HG02571 (cell line): ENCODE measurements around the gene KLRC4.
"Not testable (repeated sequence)": the region's sequence is repeated elsewhere in the genome, so short reads cannot be mapped to it uniquely, and the experiment has no call there.

Experiments used
- ATAC-seq: cut with Tn5 transposase; IDR thresholded peaks from one replicate; pipeline ENCODE4 v1.9.1; 2021; ENCODE audit warnings: mild to moderate bottlenecking, moderate library complexity; ENCODE audit not compliant: unreplicated experiment

The KLRC4 gene

GRCh38 chr12:10398168-10398567, 11.4 kb downstream of the KLRC4 start:
- no peak for ATAC-seq

- no peak for ATAC-seq
Observed at GRCh38 chr12:10397296-10397695, 12.3 kb downstream of the KLRC4 start.

DNA sequence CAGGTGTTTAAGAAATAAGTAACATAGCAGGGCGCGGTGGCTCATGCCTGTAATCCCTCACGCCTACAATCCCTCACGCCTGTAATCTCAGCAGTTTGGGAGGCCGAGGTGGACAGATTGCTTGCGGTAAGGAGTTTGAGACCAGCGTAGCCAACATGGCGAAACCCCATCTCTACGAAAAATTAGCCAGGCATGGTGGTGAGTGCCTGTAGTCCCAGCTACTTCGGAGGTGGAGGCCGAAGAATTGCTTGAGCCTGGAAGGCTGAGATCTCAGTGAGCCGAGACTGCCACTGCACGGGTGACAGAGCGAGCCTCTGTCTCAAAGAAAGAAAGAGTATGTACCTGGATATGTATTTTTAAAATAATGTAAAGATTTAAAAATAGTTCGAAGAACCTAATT, 13.4 kb downstream of the KLRC4 start:
- ATAC-seq = not testable (repeated sequence)

- ATAC-seq = peak; percentile 70
Observed at GRCh38 chr12:10395390-10395998, 14.1 kb downstream of the KLRC4 start.

GRCh38 chr12:10394531-10395152, 14.9 kb downstream of the KLRC4 start:
- ATAC-seq = not testable (repeated sequence)

GRCh38 chr12:10393291-10393690, 16.3 kb downstream of the KLRC4 start:
- no peak for ATAC-seq

GRCh38 chr12:10392394-10392930, 17.1 kb downstream of the KLRC4 start:
- ATAC-seq = peak; percentile 63

- ATAC-seq = not testable (repeated sequence)
Observed at GRCh38 chr12:10390991-10391390, 18.6 kb downstream of the KLRC4 start.

GRCh38 chr12:10389904-10390303, 19.7 kb downstream of the KLRC4 start, which contains the start of gene KLRK1:
TSS of gene KLRK1 (minus strand) at chr12:10390041. CDS start at chr12:10388810, 1,231 bp downstream.
- ATAC-seq = no peak

DNA sequence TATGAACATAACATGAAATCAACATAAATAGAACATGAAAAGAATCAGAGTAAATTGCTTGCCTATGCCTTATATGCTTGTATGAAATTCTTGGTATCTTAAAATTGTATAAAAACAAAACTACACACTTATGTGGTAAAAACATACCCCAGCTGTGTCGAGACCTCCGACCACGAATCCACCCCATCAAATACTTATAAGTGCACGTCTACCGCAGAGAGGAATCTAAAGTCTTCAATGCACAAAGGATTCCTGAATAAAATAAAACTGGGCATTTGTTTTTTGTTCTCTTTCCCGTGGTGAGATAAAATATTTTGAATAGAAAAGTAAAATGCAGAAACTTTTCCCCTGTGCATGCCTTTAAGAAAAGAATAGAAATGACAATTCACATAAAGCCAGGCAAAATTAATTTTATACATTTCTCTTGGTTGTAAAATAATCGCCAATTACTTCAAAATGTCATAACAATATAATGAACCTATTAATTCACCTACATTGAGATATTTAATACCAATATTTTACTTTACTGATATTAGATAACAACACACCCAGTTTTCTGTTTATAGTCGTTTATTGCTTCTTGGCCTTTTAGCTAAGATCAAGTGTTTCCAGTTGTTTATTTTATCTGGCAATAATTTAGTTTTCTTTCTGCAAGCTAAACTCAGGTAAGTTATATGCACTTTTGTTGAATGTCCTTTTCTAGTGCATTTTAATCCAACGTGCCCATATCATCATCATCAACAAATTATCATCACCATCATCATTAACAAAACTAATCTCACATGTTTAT, 20.7 kb downstream of the KLRC4 start:
- no peak for ATAC-seq

GRCh38 chr12:10387498-10387897, 22.1 kb downstream of the KLRC4 start:
- not testable (repeated sequence) for ATAC-seq

DNA sequence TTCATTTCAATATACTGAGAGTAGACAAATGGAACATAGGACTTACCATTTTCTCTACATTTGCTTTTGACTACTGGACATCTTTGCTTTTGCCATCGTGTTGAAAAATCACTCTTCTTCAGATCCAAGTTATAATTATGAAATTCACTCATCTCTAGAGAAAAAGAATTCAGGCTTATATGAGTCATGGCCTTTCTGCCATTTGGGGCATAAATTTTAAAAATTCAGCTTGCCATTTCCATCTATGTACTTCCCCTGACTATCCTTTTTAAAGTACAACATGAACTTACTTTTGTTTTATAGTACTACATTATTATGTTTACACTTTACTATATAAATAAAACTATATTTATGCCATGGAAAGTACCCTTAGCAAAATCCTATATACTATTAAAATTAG, 22.7 kb downstream of the KLRC4 start:
- no peak for ATAC-seq

- ATAC-seq = no peak
Observed at GRCh38 chr12:10385166-10385613, 24.4 kb downstream of the KLRC4 start.

GRCh38 chr12:10384191-10384590, 25.4 kb downstream of the KLRC4 start:
- no peak for ATAC-seq

- no peak for ATAC-seq
Observed at GRCh38 chr12:10381928-10382628, 27.5 kb downstream of the KLRC4 start.

- not testable (repeated sequence) for ATAC-seq
Observed at GRCh38 chr12:10378737-10379136, 30.8 kb downstream of the KLRC4 start.

DNA sequence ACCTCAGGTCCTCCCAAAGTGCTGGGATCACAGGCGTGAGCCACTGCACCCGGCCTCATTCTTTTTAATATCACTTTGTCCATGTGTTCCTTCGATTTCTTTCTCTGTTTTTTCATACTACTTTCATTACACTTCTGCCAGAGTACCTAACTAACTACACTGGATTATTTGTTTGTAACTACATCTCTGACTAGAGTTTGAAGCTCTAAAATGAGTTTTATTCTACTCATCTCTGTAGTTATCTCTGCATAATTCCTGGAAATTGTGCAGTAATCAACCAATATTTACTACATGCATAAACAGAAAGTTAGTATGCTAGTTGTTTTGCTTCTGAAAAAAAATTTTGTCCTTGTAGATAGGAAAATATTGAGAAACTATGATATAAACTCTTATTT, 34.9 kb downstream of the KLRC4 start:
- ATAC-seq = no peak

DNA sequence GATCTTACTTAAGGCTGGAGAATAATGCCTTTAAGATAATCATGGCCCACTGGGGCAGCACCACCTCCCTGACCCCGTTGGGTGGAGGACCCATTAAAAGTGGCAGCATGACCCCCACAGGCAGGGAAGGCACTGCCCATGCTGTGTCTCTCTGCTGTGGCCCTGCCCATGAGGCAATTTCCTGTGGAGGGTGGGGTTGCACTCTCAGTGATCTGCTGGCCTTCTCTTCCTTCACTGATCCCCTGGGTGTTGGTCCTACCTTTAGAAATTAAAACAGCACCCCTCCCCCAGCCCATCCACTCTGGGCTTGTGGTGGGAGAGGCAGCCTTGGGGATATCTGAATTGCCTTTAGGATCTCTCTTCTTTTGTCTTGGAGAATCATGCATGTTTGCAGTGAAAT, 37.0 kb downstream of the KLRC4 start:
- no peak for ATAC-seq

DNA sequence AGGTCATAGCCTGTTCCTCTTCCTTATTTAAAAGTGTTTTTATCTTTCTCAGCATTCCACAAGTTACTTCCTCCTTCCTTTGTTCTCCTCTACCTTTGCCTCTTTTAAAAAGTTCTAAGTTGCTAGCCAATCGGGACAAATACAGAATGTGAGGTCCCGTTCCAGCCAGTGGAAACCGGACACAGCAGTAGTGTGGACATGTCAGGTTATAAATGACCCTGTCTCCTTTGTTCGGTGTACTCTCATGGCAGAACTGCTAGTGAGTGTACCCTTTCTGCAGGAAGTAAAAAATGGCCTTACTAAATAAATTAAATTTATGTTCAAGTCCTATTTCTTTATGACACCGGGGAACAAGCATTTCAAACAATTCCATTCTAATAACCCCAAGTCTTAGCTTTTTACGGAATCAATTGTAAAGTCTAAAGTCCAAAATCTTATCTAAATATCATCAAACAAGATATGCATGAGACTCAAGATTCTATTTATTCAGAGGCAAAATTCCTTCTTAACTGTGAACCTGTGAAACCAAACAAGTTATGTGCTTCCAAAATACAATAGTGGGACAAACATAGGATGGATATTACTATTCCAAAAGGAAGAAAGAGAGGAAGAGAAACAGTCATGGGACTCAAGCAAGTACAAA, 37.5 kb downstream of the KLRC4 start:
- ATAC-seq = not testable (repeated sequence)
